ENCODE data around the gene CADM2.

GRCh38 chr3:85298032-85298431 is 339.2 kb downstream of the CADM2 start:
- TF ChIP-seq CTCF (IDR thresholded peaks at IDR 0.05; ENCODE audit: insufficient read depth, low read depth, low read length) (no peak), EZH2 (IDR thresholded peaks at IDR 0.05; ENCODE audit: insufficient read depth, low read length) (no peak)
